Stimulated activated effector memory CD8-positive, alpha-beta T cell treated with anti-CD3 and anti-CD28 coated beads, Interleukin-12 subunit alpha, Interleukin-12 subunit beta, amount 100 ng/mL, for 72 hours (primary cell): ENCODE measurements around the gene NEK11.

Experiments used
- ATAC-seq: fragments of 150-1000 bp; cut with Tn5 transposase; 2 replicates; pipeline ENCODE4 v1.10.0; 2021
- DNase-seq, 2 donors: peaks; one replicate each; pipeline ENCODE4 v3.0.0; 2021 to 2022; ENCODE audit warnings: low spot score in 2 of 2
- H3K27ac Mint-ChIP-seq: one replicate; pipeline ENCODE4 v1.8.0; 2022; ENCODE audit warnings: mild to moderate bottlenecking, mixed read lengths
- H3K36me3 Mint-ChIP-seq: one replicate; pipeline ENCODE4 v1.8.0; 2022; ENCODE audit warnings: mild to moderate bottlenecking, mixed read lengths
- H3K4me1 Mint-ChIP-seq: one replicate; pipeline ENCODE4 v1.8.0; 2022; ENCODE audit warnings: mixed read lengths
- H3K4me3 Mint-ChIP-seq: one replicate; pipeline ENCODE4 v1.8.0; 2022; ENCODE audit warnings: mild to moderate bottlenecking, mixed read lengths
- H3K9me3 Mint-ChIP-seq: one replicate; pipeline ENCODE4 v1.8.0; 2022; ENCODE audit warnings: mixed read lengths

NEK11 gene

GRCh38 chr3:131275556-131275955 is 248.9 kb downstream of the NEK11 start:
- H3K9me3 Mint-ChIP-seq, result no peaks in the 10 kb centered on the region
- no peak for ATAC-seq
- H3K4me1 Mint-ChIP-seq, result no peaks in the 10 kb centered on the region

GRCh38 chr3:131277836-131278497 is 251.3 kb downstream of the NEK11 start:
- Mint-ChIP-seq H3K36me3 (no peaks in the 10 kb centered on the region), H3K4me3 (no peak overlapping the region), H3K9me3 (no peaks in the 10 kb centered on the region), H3K27ac (no peak overlapping the region), H3K4me1 (no peaks in the 10 kb centered on the region)
- DNase-seq (no peak), ATAC-seq (no peak)

More at GRCh38 chr3:131275556-131275955, 248.9 kb downstream of the NEK11 start:
- DNase-seq, result no peak
- Mint-ChIP-seq H3K27ac (no peak overlapping the region), H3K4me3 (no peak overlapping the region), H3K36me3 (no peaks in the 10 kb centered on the region)

DNA sequence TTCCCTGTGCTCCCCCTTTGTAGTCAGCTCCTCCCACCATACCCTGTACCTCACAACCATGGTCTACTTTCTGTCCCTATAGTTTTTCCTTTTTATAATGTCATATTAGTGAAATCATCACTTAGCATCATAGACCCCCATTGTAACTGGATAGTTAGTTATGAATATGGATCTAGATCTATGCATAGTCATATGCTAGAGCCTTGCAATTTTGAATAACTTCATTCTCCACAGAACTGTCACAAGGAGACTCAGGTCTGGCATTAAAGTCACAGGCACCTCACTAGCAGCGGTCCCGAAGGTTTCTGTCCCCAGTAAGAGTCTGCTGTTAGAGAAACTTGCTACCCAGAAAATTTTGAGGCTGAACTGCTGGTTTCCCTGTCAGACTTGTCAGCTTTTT is 252.9 kb downstream of the NEK11 start:
- no peaks in the 10 kb centered on the region for H3K9me3 Mint-ChIP-seq
- H3K27ac Mint-ChIP-seq, result no peak overlapping the region
- H3K4me3 Mint-ChIP-seq, result no peak overlapping the region

GRCh38 chr3:131282379-131282778 is 255.7 kb downstream of the NEK11 start:
- no peak overlapping the region for H3K4me3 Mint-ChIP-seq
- no peak for DNase-seq
- H3K36me3 Mint-ChIP-seq, result no peaks in the 10 kb centered on the region
- H3K4me1 Mint-ChIP-seq, result no peaks in the 10 kb centered on the region
- no peaks in the 10 kb centered on the region for H3K9me3 Mint-ChIP-seq
- no peak overlapping the region for H3K27ac Mint-ChIP-seq
- ATAC-seq, result peak; percentile 31

More for the DNA sequence above, 252.9 kb downstream of the NEK11 start:
- DNase-seq (no peak), ATAC-seq (no peak)
- Mint-ChIP-seq H3K36me3 (no peaks in the 10 kb centered on the region), H3K4me1 (no peaks in the 10 kb centered on the region)

DNA sequence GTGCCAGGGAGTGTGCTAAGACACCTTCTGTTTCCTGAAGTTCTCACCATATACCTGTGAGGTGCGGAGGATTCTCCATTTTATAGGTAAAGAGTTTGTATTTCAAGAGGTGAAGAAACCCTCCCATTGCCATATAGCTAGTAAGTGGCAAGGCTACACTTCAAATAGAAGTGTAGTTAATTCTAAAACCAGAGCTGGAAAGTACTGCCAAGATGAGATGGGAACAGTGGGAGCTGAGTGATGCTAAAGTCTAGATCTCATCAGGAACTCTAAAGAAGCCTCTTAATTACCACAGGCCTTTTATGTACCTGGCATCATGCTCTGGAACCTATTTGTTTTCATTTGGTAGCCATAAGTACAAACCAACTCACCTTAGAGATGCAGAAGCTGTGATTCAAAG is 256.3 kb downstream of the NEK11 start:
- H3K4me1 Mint-ChIP-seq, result no peaks in the 10 kb centered on the region
- ATAC-seq, result no peak
- H3K9me3 Mint-ChIP-seq, result no peaks in the 10 kb centered on the region
- H3K36me3 Mint-ChIP-seq, result no peaks in the 10 kb centered on the region
- DNase-seq, result no peak
- no peak overlapping the region for H3K27ac Mint-ChIP-seq
- no peak overlapping the region for H3K4me3 Mint-ChIP-seq

DNA sequence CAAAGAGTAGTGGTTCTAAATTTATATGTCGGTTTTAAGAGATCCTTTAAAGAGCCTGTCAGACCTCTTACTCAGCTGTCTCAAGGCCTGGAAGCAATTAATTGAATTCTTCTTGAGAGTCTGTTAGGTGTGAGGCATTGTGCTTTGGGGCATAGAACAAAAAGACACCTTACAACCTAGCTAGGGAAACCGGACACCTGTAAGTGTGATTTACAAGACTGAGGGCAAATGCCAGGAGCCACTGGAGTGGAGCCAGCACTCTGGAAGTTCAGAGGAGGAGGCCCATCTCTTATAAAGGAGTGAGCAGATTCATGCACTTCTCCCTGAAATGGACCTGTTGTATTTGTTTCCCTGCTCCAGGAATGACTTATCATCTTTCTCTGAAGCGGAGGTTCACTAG is 257.2 kb downstream of the NEK11 start:
- no peaks in the 10 kb centered on the region for H3K36me3 Mint-ChIP-seq
- H3K9me3 Mint-ChIP-seq, result no peaks in the 10 kb centered on the region
- H3K27ac Mint-ChIP-seq, result no peak overlapping the region
- ATAC-seq (no peak), DNase-seq (no peak)
- no peaks in the 10 kb centered on the region for H3K4me1 Mint-ChIP-seq
- H3K4me3 Mint-ChIP-seq, result no peak overlapping the region

DNA sequence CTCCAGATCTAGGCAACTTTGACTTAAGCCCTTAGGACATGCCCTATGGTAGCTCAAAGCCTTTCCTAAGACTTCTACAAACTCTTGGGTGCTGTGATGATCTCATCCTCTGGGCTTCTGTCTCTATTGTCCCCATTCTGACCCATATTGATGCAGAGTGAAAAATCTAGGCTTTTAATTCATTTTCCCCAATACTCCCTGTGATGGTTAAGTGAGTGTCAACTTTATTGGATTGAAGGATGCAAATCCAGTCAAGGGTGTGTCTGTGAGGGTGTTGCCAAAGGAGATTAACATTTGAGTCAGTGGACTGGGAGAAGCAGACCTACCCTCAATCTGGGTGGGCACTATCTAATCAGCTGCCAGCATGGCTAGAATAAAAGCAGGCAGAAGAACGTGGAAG is 257.6 kb downstream of the NEK11 start:
- H3K27ac Mint-ChIP-seq, result no peak overlapping the region
- H3K4me3 Mint-ChIP-seq, result no peak overlapping the region
- no peak for DNase-seq
- no peaks in the 10 kb centered on the region for H3K9me3 Mint-ChIP-seq
- H3K36me3 Mint-ChIP-seq, result no peaks in the 10 kb centered on the region
- H3K4me1 Mint-ChIP-seq, result no peaks in the 10 kb centered on the region
- no peak for ATAC-seq

GRCh38 chr3:131285456-131285855 is 258.8 kb downstream of the NEK11 start:
- Mint-ChIP-seq H3K36me3 (no peaks in the 10 kb centered on the region), H3K4me3 (no peak overlapping the region), H3K9me3 (no peaks in the 10 kb centered on the region), H3K4me1 (no peaks in the 10 kb centered on the region), H3K27ac (no peak overlapping the region)
- ATAC-seq (no peak), DNase-seq (no peak)

- H3K9me3 Mint-ChIP-seq, result peaks cover 3% of the 10 kb centered on the region
- no peak overlapping the region for H3K4me3 Mint-ChIP-seq
- DNase-seq (no peak), ATAC-seq (no peak)
- H3K27ac Mint-ChIP-seq, result no peak overlapping the region
- no peaks in the 10 kb centered on the region for H3K36me3 Mint-ChIP-seq
- no peaks in the 10 kb centered on the region for H3K4me1 Mint-ChIP-seq
These were observed 273.2 kb downstream of the NEK11 start for GRCh38 chr3:131299836-131300235.

DNA sequence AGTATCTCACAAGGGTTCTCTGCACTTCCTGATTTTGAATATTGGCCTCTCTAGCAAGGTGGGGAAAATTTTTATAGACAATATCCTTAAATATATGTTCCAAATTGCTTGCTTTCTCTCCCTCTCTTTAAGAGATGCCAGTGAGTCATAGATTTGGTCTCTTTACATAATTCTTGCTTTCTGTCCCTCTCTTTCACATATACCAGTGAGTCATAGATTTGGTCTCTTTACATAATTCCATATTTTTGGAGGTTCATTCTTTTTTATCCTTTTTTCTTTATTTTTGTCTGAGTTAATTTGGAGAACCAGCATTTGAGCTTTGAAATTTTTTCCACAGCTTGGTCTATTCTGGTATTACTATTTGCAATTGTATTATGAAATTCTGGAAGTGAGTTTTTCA is 277.2 kb downstream of the NEK11 start:
- H3K9me3 Mint-ChIP-seq, result peaks cover 3% of the 10 kb centered on the region
- H3K36me3 Mint-ChIP-seq, result no peaks in the 10 kb centered on the region
- no peak overlapping the region for H3K4me3 Mint-ChIP-seq
- ATAC-seq, result no peak
- no peak for DNase-seq
- no peak overlapping the region for H3K27ac Mint-ChIP-seq
- no peaks in the 10 kb centered on the region for H3K4me1 Mint-ChIP-seq

- peaks cover 3% of the 10 kb centered on the region for H3K9me3 Mint-ChIP-seq
- ATAC-seq, result no peak
- H3K27ac Mint-ChIP-seq, result no peak overlapping the region
- H3K4me3 Mint-ChIP-seq, result no peak overlapping the region
- H3K36me3 Mint-ChIP-seq, result no peaks in the 10 kb centered on the region
- no peaks in the 10 kb centered on the region for H3K4me1 Mint-ChIP-seq
- DNase-seq, result no peak
These were observed 278.2 kb downstream of the NEK11 start for GRCh38 chr3:131304890-131305289.

DNA sequence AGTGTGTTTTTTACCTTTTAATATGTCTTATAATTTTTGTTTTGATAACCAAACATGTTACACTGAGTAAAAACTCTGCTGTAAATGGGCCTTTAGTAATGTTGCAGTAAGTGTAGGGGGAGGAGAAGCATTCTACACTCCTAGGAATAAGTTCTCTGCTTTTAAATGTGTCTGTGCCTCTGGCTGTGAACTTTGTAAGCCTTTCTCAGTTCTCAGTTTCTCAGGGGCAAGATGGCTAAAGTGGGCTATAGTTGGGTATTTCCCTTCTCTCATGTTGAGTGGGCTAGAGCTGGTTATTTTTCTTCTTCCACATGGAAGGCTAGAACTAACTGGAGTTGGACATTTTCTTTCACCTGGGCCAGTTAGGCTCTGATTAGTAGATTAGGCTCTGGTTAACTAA is 279.6 kb downstream of the NEK11 start:
- ATAC-seq, result no peak
- H3K4me1 Mint-ChIP-seq, result no peaks in the 10 kb centered on the region
- DNase-seq, result no peak
- H3K36me3 Mint-ChIP-seq, result no peaks in the 10 kb centered on the region
- no peak overlapping the region for H3K4me3 Mint-ChIP-seq
- H3K27ac Mint-ChIP-seq, result no peak overlapping the region
- no peaks in the 10 kb centered on the region for H3K9me3 Mint-ChIP-seq

DNA sequence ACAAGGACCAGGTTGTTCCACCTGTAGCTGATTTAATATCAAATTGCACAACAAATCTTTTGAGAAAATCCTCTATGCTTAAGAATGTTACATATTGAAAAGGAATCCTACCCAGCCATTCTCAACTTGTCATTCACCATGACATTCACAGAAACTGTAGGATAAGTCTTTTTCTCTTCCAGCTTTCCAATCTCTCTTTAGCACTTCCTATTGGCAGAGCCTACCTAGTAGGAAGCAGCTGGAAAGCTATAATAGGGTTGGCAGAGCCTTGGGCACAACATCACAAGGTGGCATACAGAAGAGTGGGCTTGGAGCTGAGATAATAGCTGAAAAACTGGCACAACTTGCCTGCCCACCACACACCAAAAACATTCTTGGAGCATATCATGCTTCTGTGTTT is 287.6 kb downstream of the NEK11 start:
- Mint-ChIP-seq H3K9me3 (no peaks in the 10 kb centered on the region), H3K4me1 (no peaks in the 10 kb centered on the region), H3K4me3 (no peak overlapping the region), H3K36me3 (no peaks in the 10 kb centered on the region), H3K27ac (no peak overlapping the region)
- ATAC-seq (no peak), DNase-seq (no peak)

DNA sequence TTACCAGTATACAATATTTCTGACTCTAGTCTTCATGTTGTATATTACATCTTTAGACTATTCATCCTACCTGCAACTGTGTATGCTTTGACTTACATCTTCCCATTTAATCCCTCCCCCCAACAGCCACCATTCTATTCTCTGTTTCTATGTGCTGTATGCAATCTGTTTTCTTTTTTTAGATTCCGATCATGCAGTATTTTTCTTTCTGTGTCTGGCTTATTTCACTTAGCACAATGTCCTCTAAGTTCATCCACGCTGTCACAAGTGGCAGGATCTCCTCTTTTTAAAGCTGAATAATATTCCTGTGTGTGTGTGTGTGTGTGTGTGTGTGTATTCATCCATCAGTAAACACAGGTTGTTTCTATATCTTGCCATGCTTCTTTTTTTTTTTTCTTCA is 288.5 kb downstream of the NEK11 start:
- Mint-ChIP-seq H3K9me3 (no peaks in the 10 kb centered on the region), H3K36me3 (no peaks in the 10 kb centered on the region), H3K4me3 (no peak overlapping the region), H3K27ac (no peak overlapping the region), H3K4me1 (no peaks in the 10 kb centered on the region)
- no peak for DNase-seq
- no peak for ATAC-seq

DNA sequence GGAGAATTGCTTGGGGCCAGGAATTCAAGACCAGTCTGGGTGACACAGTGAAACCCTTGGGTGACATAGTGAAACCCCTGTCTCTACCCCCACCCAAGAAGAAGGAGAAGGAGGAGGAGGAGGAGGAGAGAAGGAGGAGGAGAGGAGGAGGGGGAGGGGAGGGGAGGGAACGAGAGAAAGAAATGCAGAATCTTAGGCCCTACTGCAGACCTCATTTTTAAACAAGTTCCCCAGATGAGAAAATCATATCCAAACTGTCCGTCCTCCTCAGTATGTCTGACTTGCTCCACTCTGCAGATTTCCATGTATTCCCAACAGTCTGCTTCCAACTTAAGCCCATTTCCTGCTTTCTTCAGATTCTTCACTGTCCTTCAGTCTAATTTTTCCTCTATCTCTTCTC is 291.0 kb downstream of the NEK11 start:
- H3K27ac Mint-ChIP-seq, result no peak overlapping the region
- H3K36me3 Mint-ChIP-seq, result no peaks in the 10 kb centered on the region
- H3K4me3 Mint-ChIP-seq, result no peak overlapping the region
- H3K9me3 Mint-ChIP-seq, result no peaks in the 10 kb centered on the region
- no peaks in the 10 kb centered on the region for H3K4me1 Mint-ChIP-seq
- DNase-seq, result no peak
- no peak for ATAC-seq

GRCh38 chr3:131323014-131323413 is 296.3 kb downstream of the NEK11 start:
- no peaks in the 10 kb centered on the region for H3K4me1 Mint-ChIP-seq
- H3K9me3 Mint-ChIP-seq, result no peaks in the 10 kb centered on the region

GRCh38 chr3:131323792-131324191 is 297.1 kb downstream of the NEK11 start:
- Mint-ChIP-seq H3K4me3 (no peak overlapping the region), H3K36me3 (no peaks in the 10 kb centered on the region), H3K9me3 (no peaks in the 10 kb centered on the region), H3K27ac (no peak overlapping the region), H3K4me1 (no peaks in the 10 kb centered on the region)
- no peak for DNase-seq
- ATAC-seq, result no peak

More at GRCh38 chr3:131323014-131323413, 296.3 kb downstream of the NEK11 start:
- Mint-ChIP-seq H3K27ac (no peak overlapping the region), H3K4me3 (no peak overlapping the region), H3K36me3 (no peaks in the 10 kb centered on the region)
- no peak for ATAC-seq
- DNase-seq, result no peak
